Hepatocyte (in vitro differentiated cells): ENCODE measurements around the gene ANK2. TPM values are rescaled to one million over a fixed set of nuclear protein-coding genes. Genes with fewer than 3 reads are reported as not detected.

Source experiments
- DNase-seq: peaks from one replicate; pipeline ENCODE4 v3.0.0-alpha.2; 2016; ENCODE audit warnings: low spot score
- H2AFZ ChIP-seq: fragments of 200-600 bp; sonication (generic); 2 replicates; pipeline ENCODE4 v1.6.0; 2016; ENCODE audit warnings: antibody characterized with exemption, mild to moderate bottlenecking
- H3K27ac ChIP-seq: fragments of 200-600 bp; sonication (generic); 2 replicates; pipeline ENCODE4 v1.5.1; 2016; ENCODE audit warnings: mild to moderate bottlenecking
- H3K27me3 ChIP-seq: fragments of 200-600 bp; sonication (generic); 2 replicates; pipeline ENCODE4 v1.6.1; 2016
- H3K36me3 ChIP-seq: fragments of 200-600 bp; sonication (generic); replicated peaks from 2 replicates; pipeline ENCODE4 v1.5.1; 2016; ENCODE audit warnings: low read depth; ENCODE audit not compliant: insufficient read depth
- H3K4me1 ChIP-seq: fragments of 200-600 bp; sonication (generic); 2 replicates; pipeline ENCODE4 v1.5.1; 2016; ENCODE audit warnings: mild to moderate bottlenecking, moderate library complexity; ENCODE audit not compliant: insufficient read depth
- H3K4me2 ChIP-seq: fragments of 200-600 bp; sonication (generic); 2 replicates; pipeline ENCODE4 v1.6.0; 2016
- H3K4me3 ChIP-seq: fragments of 200-600 bp; sonication (generic); 2 replicates; pipeline ENCODE4 v1.5.1; 2016; ENCODE audit warnings: mild to moderate bottlenecking
- H3K79me2 ChIP-seq: fragments of 200-600 bp; sonication (generic); 2 replicates; pipeline ENCODE4 v1.6.0; 2017; ENCODE audit warnings: mild to moderate bottlenecking
- H3K9me2 ChIP-seq: fragments of 200-600 bp; sonication (generic); replicated peaks from 2 replicates; pipeline ENCODE4 v1.6.0; 2017; ENCODE audit warnings: mild to moderate bottlenecking; ENCODE audit not compliant: insufficient read depth
- H3K9me3 ChIP-seq: fragments of 200-600 bp; sonication (generic); 2 replicates; pipeline ENCODE4 v1.5.1; 2016; ENCODE audit warnings: low read depth, mild to moderate bottlenecking
- H4K20me1 ChIP-seq: fragments of 200-600 bp; sonication (generic); 2 replicates; pipeline ENCODE4 v1.6.0; 2016; ENCODE audit warnings: mild to moderate bottlenecking; ENCODE audit not compliant: insufficient read depth, poor library complexity, severe bottlenecking
- EZH2 ChIP-seq: fragments of 200-600 bp; sonication (generic); IDR thresholded peaks from 2 replicates; pipeline ENCODE4 v1.6.1; 2016; ENCODE audit warnings: antibody characterized with exemption, mild to moderate bottlenecking, borderline replicate concordance
- EZH2phosphoT487 ChIP-seq: fragments of 200-600 bp; sonication (generic); IDR thresholded peaks from one replicate; pipeline ENCODE4 v1.6.1; 2018; ENCODE audit warnings: antibody characterized with exemption, mild to moderate bottlenecking, low read depth, moderate library complexity; ENCODE audit not compliant: unreplicated experiment, severe bottlenecking
- WGBS: methylation state at CpG from one replicate; pipeline ENCODE4 v1.1.6; 2016; ENCODE audit warnings: low lambda C conversion rate; ENCODE audit errors: missing lambda C conversion rate; 5-methylcytosine and 5-hydroxymethylcytosine counted together
- polyA plus RNA-seq: library from polyadenylated mRNA; unstranded; fragments of >200 nt; fragmentation: Nextera tagmentation; extraction: Ambion mirVana; gene quantifications from 2 replicates; pipeline ENCODE4 v1.2.1, GENCODE V29; 2016
- total RNA-seq: library from RNA; depleted of rRNA; stranded (reverse); fragments of >200 nt; gene quantifications from 2 replicates; pipeline ENCODE4 v1.2.3, GENCODE V29; 2014
- TF ChIP-seq, protein P1 (sequence below): fragments of 200-600 bp; sonication (generic); IDR thresholded peaks from 2 replicates; pipeline ENCODE4 v1.5.1; 2016; ENCODE audit warnings: antibody characterized with exemption, mild to moderate bottlenecking; ENCODE audit not compliant: poor library complexity

The ANK2 gene
- total and polyA plus RNA-seq, 2 experiments from 2014 or later = 3.6 to 17.5 TPM

DNA sequence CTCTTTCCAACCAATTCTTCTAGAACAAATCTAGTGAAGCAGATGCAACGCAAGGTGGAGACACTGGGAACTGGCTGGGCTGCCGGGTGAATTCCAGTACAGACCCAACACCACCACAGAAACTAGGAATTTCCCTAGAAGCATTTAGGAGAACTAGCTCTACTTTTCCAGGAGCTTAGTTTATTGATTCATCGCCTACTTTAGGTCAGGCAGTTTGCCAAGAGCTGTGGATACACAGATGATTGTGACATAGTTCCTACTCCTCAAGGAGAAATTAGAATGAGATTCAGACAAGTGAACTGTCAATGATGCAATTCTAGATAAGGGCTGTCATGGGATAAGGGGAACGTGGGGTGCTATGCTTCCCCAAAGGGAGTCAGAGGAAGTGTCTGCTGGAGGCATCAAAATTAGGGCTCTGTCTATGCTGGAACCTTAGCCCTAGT is 362.1 kb downstream of the ANK2 start:
- no peaks in the 10 kb centered on the region for H3K9me2 ChIP-seq
- H4K20me1 ChIP-seq = no peaks in the 10 kb centered on the region
- H3K79me2 ChIP-seq = no peaks in the 10 kb centered on the region
- TF ChIP-seq EZH2 = no peak
- TF ChIP-seq EZH2phosphoT487 = no peak
- TF ChIP-seq, protein P1, sequence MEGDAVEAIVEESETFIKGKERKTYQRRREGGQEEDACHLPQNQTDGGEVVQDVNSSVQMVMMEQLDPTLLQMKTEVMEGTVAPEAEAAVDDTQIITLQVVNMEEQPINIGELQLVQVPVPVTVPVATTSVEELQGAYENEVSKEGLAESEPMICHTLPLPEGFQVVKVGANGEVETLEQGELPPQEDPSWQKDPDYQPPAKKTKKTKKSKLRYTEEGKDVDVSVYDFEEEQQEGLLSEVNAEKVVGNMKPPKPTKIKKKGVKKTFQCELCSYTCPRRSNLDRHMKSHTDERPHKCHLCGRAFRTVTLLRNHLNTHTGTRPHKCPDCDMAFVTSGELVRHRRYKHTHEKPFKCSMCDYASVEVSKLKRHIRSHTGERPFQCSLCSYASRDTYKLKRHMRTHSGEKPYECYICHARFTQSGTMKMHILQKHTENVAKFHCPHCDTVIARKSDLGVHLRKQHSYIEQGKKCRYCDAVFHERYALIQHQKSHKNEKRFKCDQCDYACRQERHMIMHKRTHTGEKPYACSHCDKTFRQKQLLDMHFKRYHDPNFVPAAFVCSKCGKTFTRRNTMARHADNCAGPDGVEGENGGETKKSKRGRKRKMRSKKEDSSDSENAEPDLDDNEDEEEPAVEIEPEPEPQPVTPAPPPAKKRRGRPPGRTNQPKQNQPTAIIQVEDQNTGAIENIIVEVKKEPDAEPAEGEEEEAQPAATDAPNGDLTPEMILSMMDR = no peak
- H2AFZ ChIP-seq = no peak overlapping the region
- no peak overlapping the region for H3K4me3 ChIP-seq
- WGBS = 57% methylated on average over 4 of the region's 4 CpGs
- no peaks in the 10 kb centered on the region for H3K27me3 ChIP-seq
- no peaks in the 10 kb centered on the region for H3K9me3 ChIP-seq
- peak; percentile 51 for DNase-seq
- H3K4me2 ChIP-seq = no peak overlapping the region
- no peaks in the 10 kb centered on the region for H3K36me3 ChIP-seq
- H3K4me1 ChIP-seq = no peaks in the 10 kb centered on the region
- no peak overlapping the region for H3K27ac ChIP-seq

DNA sequence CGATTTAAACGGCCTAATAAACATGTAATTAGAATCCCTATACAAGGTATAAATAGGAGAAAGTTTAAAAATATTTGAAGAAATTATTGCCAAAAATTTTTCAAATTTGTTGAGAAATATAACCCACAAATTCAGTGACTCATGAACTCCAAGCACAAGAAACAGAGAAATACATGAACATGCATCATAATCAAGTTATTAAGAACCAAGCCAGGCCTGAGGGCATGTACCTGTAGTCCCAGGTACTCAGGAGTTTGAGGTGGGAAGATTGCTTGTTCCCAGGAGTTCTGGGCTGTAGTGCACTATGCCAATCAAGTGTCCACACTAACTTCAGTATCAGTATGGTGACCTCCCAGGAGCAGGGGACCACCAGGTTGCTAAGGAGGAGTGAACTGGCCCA is 370.2 kb downstream of the ANK2 start:
- Histone ChIP-seq H3K27ac (no peak overlapping the region), H4K20me1 (no peaks in the 10 kb centered on the region), H3K4me2 (no peak overlapping the region), H3K79me2 (no peaks in the 10 kb centered on the region), H2AFZ (no peak overlapping the region), H3K9me2 (no peaks in the 10 kb centered on the region), H3K36me3 (no peaks in the 10 kb centered on the region), H3K4me3 (no peak overlapping the region), H3K27me3 (no peaks in the 10 kb centered on the region), H3K4me1 (no peaks in the 10 kb centered on the region), H3K9me3 (peaks cover 3% of the 10 kb centered on the region)
- no peak for TF ChIP-seq EZH2phosphoT487
- TF ChIP-seq, protein P1 = no peak
- no peak for TF ChIP-seq EZH2
- 84% methylated on average over 2 of the region's 2 CpGs for WGBS
- DNase-seq = no peak

DNA sequence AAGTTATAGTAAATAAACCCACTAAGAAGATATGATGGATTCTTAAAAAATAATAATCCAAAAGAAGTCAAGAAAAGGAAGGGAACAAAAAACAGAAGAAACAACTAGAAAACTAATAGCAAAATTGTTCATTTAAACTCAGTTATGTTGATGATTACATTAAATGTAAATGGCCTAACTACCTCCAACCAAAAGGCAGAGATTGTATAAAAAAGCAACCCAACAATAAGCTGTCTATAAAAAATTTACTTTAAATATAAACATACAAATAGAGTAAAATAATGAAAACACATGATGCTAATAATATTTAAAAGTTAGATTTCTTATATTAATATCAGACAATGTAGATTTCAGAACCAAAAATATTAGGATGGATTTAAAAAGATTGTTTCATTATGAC is 371.5 kb downstream of the ANK2 start:
- Histone ChIP-seq H3K9me2 (no peaks in the 10 kb centered on the region), H3K9me3 (peaks cover 3% of the 10 kb centered on the region), H3K4me2 (no peak overlapping the region), H3K27me3 (no peaks in the 10 kb centered on the region), H3K4me1 (no peaks in the 10 kb centered on the region), H3K79me2 (no peaks in the 10 kb centered on the region), H2AFZ (no peak overlapping the region), H3K4me3 (no peak overlapping the region), H3K27ac (no peak overlapping the region), H4K20me1 (no peaks in the 10 kb centered on the region), H3K36me3 (no peaks in the 10 kb centered on the region)
- no peak for DNase-seq
- TF ChIP-seq EZH2phosphoT487 = no peak
- TF ChIP-seq, protein P1 = no peak
- no peak for TF ChIP-seq EZH2

DNA sequence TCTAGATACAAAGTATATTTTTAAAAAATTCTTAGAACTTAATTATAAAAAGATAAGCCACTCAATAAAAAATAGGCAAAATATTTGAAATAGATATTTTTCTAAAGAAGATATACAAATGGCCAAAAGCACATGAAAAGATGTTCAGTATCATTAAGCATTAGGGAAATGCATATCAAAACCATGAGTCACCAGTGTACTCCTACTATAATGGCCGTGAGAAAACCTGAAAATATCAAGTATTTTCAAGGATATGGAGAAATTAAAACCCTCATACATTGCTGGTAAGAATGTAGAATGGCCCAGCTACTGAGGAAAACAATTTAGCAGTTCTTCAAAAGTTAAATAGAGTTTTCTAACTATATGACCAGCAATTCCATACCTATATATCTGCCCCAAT is 374.2 kb downstream of the ANK2 start:
- no peak overlapping the region for H3K27ac ChIP-seq
- no peak for DNase-seq
- H3K79me2 ChIP-seq = no peaks in the 10 kb centered on the region
- no peak for TF ChIP-seq EZH2phosphoT487
- no peak for TF ChIP-seq EZH2
- TF ChIP-seq, protein P1 = no peak
- H3K4me3 ChIP-seq = no peak overlapping the region
- H2AFZ ChIP-seq = no peak overlapping the region
- no peak overlapping the region for H3K4me2 ChIP-seq
- H3K36me3 ChIP-seq = no peaks in the 10 kb centered on the region
- no peaks in the 10 kb centered on the region for H3K27me3 ChIP-seq
- no peaks in the 10 kb centered on the region for H3K9me2 ChIP-seq
- whole genome bisulfite sequencing = 93% methylated on average over 1 of the region's 1 CpG
- peaks cover 3% of the 10 kb centered on the region for H3K9me3 ChIP-seq
- no peaks in the 10 kb centered on the region for H3K4me1 ChIP-seq
- no peaks in the 10 kb centered on the region for H4K20me1 ChIP-seq
